G401 (cell line): ENCODE data around the gene EN1. TPM values are rescaled to one million over a fixed set of nuclear protein-coding genes. Genes with fewer than 3 reads are reported as not detected.

Experiments
- DNase-seq: peaks from one replicate; pipeline ENCODE4 v3.0.0-alpha.2; 2015; ENCODE audit warnings: low spot score
- in situ Hi-C: cut with HindIII; loops from 2 replicates; pipeline ENCODE4 v1.10.0; 2016; ENCODE audit warnings: low sequenced_read_pairs, mixed read lengths
- total RNA-seq: library from RNA; depleted of rRNA; stranded (reverse); fragments of >200 nt; shearing (Covaris generic); gene quantifications from 2 replicates; pipeline ENCODE4 v1.2.3, GENCODE V29; 2014

Gene EN1
- total RNA-seq, 1 experiment from 2014 or later: not detected

DNA sequence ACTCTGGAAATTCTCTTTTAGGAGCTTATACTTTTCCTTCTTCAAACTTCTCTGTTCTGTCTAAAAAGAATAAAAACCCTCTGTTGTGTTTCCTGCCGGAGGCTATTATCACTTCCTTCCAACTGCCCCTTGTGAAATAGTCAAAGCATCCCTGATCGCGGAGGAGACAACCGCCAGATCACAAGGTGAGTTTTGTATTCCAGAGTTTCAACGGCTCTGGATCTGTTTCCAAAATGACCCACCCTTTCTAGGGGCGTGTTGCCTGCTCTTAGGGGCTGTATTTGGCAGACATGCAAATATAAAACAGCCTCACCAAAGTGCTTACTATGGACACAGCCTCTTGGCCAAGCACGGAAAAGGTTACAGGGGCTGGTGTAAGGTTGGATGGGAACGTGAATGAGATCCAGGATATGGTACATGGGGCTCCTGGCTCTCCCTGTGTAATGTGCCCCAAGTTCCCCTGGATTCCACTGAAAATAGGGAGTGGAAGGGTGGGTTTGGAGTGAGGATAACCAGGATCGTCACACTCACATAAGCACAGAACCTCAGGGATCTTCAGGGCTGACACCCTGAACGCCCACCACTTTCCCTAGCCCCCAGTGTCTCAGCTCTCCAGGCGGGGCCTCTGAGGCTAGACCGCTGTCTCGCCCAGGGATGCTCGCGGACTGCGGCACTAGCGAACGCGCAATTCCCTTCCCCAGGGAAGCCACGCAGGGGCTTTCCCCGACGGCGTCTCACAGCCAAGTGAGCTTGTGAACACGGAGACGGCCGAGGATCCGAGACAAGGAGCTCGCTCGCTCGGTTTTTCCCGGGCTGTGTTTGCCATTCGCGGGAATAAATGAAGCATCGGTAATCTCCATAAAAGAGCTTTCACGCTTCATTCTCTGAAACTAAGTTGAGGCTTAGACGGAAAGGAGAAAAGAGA, 14.4 kb downstream of the EN1 start:
- in situ Hi-C loops: no loop called here
- DNase-seq: no peak

DNA sequence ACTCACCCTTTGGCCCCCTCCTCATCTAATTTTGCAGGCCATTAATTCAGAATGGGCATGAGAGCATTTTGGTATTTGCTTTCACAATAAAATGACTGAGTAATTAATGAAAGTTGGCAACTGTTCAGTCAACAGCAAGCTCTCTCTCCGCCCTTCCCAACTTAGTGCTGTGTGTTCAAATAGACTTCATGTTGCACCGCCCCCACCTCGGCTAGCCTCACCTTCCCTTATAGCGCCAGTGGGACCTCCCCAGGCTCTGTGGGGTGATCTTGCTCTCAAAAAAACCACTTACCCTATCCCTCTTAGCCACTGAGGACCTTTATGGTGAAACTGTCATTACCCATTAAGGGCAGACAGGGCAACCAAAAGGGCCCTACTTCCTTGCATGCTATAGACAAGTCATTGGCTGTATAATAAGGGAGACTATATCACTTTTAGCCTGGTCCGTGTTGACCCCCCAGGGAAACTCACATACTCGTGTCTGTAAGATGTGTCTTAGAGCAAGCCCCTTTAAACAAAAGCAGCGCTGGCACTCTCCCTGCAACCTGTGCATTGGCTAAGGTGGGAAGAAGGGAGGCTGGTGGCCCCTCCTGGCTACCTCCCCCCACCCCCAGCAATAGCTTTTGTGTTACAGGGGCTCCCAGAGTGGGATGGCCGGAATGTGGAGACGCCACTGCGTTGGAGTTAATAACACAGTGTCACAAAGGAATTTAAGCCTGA, 15.2 kb downstream of the EN1 start:
- in situ Hi-C loops: no loop called here
- DNase-seq: no peak

DNA sequence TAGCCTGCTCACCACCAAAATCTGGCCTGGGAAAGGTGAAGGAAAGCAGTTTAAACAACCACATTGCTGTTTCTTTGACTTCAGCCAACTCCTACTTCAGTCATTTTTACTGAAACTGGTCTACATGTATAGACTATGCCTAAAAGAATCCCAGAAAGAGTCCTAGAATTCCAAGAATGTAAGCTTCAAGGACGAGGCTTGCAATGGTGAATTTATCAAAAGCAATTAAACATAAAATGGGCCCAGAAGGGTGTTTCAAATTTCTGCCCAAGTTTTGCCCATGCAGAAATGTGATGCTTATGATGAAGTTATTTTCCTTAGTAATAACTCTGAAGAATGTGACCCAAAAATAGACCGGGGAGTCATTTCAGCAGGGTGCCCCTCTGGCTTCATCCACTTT, 16.6 kb downstream of the EN1 start:
- DNase-seq: no peak
- in situ Hi-C loops: no loop called here

DNA sequence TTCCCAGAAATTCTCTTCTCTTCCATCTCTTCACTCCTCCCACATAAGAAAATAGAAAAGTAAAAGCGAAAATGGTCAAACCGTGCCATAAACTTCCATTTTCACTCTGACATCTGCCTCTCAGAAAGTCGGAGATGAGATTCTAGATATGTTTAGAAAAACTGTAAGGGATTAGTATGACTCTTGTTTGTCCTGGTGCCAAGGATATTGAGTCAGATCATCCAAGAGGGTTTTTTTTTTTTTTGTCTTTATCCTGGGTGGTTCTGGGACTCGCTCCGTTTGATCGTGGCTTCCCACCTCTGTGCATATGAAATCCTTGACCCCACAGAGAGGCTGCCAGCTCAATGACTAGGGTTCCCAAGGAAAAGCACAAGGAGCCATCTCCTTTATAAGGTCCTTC, 17.3 kb downstream of the EN1 start:
- in situ Hi-C loops: no loop called here
- no peak for DNase-seq

DNA sequence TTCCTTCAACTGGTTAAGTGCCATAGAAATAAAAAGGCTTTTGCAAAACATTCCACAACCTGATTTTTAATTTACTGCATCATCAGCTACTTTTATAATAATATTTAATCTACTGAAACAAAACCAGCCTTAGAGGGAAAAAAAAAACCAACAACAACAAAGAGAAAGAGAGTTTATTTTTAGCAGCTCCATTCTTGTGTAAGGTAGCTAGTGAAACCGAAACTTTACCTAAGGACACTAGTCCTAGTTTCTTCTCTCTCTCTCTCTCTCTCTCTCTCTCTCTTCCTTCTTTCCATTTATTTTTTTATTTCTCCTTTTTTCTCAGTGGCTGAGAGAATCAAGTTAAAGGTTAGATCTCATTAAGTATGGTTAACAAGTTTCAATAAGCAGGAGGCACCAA, 21.4 kb downstream of the EN1 start:
- in situ Hi-C loops: no loop called here
- DNase-seq: no peak

DNA sequence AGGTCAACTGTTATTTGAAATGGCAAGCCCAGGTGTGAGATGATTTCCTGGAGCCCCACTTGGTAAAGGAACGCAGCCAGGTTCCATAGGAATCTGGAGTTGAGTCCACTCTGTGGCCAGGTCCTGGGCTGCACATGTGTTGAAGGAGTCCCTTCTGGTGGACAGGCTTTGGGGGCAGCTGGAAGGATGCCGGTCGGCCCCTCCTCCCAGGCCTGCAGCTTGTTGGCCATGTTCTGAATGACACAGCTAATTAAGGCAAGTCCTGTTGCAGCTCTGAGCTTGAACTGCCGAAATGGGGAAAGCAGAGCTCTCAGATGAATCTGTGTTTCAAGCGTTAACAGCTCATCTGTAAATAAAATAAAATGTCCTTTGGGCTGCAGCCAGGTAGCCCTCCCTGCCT, 23.8 kb downstream of the EN1 start:
- in situ Hi-C loops: no loop called here
- DNase-seq: no peak

DNA sequence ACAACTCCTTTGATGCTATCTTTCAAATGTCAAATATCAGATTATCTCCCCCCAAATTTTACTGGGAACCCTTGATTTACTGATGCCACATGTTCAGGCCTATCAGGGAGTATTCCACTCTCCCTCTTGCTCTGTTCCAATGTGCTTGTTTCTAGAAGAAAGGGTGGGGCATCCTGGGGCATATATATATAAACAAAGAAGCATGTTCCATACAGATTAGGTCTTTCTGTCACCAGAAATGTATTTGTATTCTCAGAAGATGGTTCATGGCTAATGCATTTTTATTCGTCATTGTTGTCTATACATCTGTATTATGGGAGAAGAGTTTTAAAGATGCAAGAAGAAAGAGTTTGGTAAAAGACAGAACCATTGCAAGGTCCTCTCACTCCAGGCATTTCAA, 24.9 kb downstream of the EN1 start:
- in situ Hi-C loops: no loop called here
- DNase-seq: no peak

DNA sequence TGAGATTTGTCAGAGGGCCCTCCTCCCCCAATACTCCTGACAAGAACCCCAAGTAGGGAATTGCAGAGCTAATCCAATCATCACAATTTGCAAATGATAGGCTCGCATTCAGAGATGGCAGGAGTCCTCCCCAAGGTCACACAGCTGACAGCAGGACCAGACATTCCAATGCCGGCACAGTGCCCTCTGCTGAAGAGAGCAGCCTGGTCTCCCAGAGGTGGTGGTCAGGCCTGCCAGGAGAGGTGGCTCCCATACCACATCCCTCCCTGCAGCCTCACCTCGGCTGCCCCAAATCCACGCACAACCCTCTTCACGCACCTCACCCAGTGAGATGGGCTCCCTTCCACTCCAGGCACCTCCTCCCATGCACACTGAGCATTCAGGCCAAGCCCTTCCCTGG, 25.4 kb downstream of the EN1 start:
- in situ Hi-C loops: no loop called here
- DNase-seq: no peak

DNA sequence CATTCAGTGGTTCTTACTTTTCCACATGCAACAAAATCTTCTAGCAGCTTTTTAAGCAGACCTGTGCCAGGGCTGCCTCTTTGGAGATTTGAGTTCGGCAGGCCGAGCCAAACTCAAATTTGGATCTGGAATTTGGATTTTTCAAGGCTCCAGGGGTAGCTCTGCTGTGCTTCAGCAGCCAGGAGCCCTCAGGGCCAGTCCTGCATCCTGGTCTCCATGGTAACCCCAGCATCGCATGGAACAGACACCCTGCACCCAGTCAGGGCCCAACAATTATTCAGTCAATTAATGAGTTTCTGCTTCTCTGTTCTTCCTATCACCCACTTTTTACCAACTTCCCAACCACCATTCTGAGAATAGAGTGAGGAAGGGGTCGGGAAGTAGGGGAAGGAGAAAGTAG, 30.0 kb downstream of the EN1 start:
- no peak for DNase-seq
- in situ Hi-C loops: no loop called here

DNA sequence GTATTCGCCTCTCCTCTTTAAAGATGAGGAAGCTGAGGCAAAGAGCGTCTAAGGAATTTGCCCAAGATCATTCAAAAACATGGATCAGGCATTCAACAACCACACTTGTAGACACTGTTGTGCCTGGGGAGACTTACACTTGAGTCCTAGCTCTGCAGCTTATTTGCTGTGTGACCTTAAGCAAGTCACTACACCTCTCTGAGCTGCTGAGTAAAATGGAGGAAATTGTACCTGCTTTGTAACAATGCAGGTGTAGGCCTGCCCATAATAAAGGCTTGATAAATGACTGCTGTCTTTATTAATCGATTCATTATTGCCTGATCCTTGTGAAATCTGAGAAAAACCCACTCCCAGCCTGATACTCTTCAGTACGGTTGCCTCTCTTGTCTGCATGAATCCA, 30.8 kb downstream of the EN1 start:
- DNase-seq: no peak
- in situ Hi-C loops: no loop called here

DNA sequence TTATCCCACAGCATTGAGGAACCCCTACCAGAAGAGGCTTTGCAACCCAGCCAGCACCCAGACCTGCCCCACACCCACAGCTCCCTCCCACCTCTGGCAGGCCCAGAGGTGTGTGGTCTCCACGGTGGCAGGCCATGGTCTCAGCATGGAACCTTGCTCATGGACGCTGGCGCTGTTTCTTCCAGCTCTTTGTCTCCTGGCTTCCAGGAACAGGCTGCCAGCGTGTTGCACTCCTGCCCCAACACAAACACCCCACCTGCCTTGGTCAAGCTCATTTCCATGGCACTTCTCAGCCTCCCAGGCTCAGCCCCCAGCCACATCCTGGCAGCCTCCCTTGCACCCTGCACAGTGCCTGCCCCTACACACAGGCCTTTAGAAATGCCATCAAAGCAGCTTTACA, 31.7 kb downstream of the EN1 start:
- in situ Hi-C loops: no loop called here
- no peak for DNase-seq

DNA sequence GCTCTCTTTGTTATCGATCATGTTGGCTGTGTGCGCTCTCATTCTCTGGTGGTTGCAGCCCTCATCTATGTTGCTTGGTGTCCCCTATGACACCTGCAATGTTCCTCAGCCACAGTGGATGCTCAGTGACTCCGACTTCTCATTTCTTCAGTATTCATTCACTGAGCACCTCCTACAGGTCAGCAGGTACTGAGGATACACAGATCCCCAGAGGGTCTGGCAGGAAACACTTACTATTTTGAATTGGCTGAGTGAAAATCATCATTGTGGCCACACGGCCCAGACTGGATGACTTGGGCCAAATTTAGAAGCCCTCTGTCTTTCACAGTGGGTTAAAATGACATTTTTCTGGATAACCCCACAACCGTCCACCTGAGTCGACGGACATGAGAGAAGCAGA, 32.1 kb downstream of the EN1 start:
- in situ Hi-C loops: no loop called here
- DNase-seq: no peak

DNA sequence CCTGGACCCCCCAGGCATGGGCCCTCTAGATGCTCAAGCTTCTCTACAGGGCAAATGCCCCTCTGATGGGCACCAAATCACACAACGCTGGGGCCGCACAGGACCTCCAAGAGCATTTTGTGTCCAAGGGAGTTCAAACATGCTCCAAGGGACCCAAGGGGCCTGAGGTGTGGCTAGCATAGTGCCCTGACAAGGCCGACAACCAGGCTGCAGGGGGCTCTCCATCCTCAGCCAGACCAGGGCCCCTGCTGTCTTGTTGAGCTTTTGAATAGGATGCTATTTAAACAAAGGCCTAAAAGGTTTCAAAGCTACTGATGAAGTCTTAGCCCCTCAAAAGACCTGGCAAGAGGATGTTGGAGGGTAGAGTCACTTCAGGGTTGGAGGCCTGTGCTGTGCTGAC, 33.1 kb downstream of the EN1 start:
- DNase-seq: no peak
- in situ Hi-C loops: no loop called here

DNA sequence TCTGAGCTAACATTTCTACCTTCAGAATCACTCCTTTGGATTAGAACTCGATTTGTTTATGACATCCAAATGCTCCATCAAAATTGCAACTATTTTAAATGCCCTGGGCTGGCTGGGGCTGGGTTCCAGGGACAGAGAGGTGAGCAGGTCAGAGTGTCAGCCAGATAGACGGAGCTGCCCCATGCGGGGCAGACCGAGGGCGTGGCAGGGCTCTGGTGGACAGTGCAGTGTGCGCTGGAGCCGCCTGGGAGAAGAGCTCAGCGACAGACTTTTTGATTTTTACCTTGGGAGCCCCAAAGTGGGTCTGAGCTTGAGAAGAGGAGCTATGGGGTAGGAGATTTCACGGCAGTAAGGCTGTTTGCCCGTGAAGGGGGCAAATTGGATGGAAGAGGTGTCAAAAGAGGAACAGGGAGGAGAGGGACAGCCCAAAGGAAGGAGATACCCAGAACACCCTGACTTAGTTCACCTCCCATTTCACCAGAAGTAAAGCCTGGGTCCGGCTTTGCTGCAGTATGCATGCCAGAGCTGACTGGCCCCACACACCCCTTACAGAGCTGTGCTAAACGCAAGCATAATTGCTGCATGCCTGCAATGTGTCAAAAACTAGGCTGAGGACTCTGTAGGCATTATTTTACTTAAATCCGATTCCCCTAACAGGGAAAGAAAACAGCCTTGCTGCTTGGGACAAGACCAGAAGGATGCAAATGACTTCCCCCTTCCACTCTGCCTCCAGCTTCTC, 33.7 kb downstream of the EN1 start:
- DNase-seq: no peak
- in situ Hi-C loops: no loop called here

DNA sequence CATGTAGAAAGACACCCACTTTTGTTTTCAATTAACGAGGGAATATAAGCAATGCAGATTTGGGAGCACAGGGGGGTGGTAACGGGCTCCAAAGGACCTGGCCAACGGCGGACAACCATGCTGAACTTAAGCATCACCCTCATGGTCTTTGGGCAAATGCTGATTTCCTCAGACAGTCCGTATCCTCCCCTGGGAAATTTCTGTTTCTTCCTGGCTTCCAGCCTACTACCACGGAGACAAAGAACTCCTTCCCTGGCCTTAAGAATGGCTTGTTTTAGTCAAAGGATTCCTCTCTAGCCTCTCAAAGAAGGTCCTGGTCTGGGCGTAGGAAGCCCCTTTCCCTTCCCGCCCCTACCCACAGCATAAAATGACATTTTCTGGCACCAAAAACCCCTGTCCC, 34.3 kb downstream of the EN1 start:
- in situ Hi-C loops: no loop called here

DNA sequence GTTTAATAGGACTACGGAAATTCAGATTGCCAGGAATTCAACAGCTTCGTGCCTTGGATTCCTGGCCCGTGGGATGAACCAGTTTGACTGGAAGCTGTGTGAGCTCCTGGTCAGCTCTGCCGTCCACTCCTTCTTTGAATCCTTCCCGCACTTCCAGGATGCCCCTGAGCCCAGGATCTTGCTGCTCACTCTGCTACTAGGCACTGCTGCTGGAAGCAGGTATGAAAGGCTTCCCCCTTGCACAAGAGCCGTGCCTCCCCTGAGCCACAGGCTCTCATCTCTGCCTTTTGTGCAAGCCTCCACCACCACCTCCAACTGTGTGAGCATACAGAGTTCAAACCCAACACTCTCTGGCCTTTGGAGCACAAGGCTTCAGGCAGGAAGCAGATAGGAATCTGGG, 34.9 kb downstream of the EN1 start:
- in situ Hi-C loops: no loop called here
- no peak for DNase-seq

More for the DNA sequence above, 34.3 kb downstream of the EN1 start:
- DNase-seq: no peak

DNA sequence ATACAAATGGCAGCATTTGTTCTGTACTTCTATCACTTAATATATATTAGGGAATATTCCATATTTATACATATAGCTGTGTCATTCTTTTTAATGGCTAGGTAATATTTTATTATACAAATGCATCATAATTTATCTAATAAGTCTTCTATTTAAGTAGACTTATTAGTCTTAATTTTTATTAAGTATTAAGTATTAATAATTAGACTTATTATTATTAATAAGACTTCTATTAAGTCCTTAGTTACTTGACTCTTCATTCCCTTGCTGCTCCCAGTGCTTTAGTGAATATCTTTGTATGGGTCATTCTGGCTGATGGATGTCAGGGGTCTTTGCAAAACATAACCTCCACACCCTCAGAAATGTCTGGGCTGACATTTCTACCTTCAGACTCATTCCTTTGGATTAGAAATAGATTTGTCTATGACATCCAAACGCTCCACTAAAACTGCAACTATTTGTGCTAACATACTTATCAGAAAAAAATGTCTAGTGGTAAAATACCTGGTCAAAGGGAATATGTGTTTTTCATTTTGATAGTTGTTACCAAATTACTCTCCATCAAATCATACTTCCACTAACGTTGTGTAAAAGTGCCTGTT, 35.8 kb downstream of the EN1 start:
- no peak for DNase-seq
- in situ Hi-C loops: no loop called here

DNA sequence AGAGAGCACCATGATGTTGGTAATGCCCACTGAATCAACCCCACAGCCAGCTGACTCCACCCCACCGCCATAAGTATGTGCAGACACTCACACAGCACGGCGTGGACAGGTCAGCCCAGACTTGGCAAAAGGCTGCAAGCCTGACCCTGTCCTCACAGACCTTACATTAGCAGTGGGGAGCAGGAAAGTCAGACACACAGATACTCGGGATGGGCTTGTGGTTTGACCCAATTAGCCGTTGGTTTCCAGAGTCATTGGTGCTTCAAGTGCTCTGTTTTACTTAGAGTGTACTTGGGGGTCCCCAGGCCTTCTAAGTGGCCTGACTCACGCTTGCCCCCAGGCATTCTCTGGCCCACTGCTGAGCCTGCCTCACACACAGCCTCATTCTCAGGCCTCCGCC, 36.7 kb downstream of the EN1 start:
- in situ Hi-C loops: no loop called here
- DNase-seq: no peak

DNA sequence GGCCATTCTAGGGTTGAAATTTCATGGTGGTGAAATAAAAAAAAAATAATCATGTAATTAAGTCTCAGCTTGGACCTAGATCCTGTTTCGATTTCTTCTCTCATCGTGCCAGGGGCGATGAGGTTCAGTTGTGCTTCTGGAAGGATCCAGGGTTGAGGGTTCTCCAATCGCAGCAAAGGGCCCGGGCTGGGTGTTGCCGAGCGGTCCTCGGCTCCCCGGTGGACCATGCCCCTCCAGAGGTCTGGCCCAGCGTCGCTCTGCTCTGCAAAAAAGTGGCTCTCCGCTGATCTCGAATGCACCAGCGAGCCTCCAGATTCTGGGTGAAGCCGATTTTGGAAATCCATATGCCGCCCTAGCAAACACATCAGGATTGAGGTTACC, 39.0 kb downstream of the EN1 start:
- in situ Hi-C loops: no loop called here
- DNase-seq: no peak
